ENCODE results near the gene MLXIP.

The MLXIP gene

DNA sequence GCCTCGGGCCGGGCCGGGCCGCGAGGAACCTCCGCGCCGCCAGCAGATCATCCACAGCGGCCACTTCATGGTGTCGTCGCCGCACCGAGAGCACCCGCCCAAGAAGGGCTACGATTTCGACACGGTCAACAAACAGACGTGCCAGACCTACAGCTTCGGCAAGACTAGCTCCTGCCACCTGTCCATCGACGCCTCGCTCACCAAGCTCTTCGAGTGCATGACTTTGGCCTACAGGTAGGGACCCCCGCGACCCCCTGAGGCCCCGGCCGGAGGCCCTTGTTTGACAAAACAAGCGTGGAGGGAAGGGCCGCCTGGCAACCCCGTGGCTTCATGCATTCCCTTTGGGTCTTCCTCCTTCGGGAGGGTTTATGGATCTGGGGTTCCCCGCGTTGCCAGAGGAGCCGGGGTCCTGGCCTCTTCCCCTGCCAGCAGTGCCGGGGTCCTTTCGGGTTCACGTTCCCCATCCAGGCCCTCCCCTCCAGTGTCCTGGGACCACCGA, 526 bp downstream of the MLXIP start (continued):
- TF ChIP-seq SP7 (tag by site-specific recombination; IDR thresholded peaks at IDR 0.05) (0 out of 2 replicates have a peak, but pooled peaks have one; percentile 18), GLIS2 (tag by site-specific recombination; IDR thresholded peaks at IDR 0.05) (0 out of 2 replicates have a peak, but pooled peaks have one; percentile 34), ZXDB (tag by site-specific recombination; IDR thresholded peaks at IDR 0.05) (peak; percentile 42; the same call in 1 of the 2 replicates), OSR2 (tag by site-specific recombination; IDR thresholded peaks at IDR 0.05) (no peak)

GRCh38 chr12:122079532-122080081, 1.1 kb downstream of the MLXIP start:
- TF ChIP-seq SP3 (tag by site-specific recombination; IDR thresholded peaks at IDR 0.05) (peak; percentile 31; the same call in 1 of the 2 replicates), SP2 (tag by site-specific recombination; IDR thresholded peaks at IDR 0.05) (peak; percentile 42; the same call in 1 of the 2 replicates), PRDM10 (tag by site-specific recombination; IDR thresholded peaks at IDR 0.05) (peak; percentile 88), GLIS2 (tag by site-specific recombination; IDR thresholded peaks at IDR 0.05) (0 out of 2 replicates have a peak, but pooled peaks have one; percentile 47), SCRT2 (tag by site-specific recombination; IDR thresholded peaks at IDR 0.05) (peak; percentile 76), ZNF335 (tag by site-specific recombination; conservative IDR thresholded peaks at IDR 0.05) (peak; percentile 85), SCRT1 (tag by site-specific recombination; IDR thresholded peaks at IDR 0.05; ENCODE audit: borderline replicate concordance) (0 out of 2 replicates have a peak, but pooled peaks have one; percentile 8), ZNF621 (tag by site-specific recombination; IDR thresholded peaks at IDR 0.05) (no peak)
- TF ChIP-seq, protein P1, sequence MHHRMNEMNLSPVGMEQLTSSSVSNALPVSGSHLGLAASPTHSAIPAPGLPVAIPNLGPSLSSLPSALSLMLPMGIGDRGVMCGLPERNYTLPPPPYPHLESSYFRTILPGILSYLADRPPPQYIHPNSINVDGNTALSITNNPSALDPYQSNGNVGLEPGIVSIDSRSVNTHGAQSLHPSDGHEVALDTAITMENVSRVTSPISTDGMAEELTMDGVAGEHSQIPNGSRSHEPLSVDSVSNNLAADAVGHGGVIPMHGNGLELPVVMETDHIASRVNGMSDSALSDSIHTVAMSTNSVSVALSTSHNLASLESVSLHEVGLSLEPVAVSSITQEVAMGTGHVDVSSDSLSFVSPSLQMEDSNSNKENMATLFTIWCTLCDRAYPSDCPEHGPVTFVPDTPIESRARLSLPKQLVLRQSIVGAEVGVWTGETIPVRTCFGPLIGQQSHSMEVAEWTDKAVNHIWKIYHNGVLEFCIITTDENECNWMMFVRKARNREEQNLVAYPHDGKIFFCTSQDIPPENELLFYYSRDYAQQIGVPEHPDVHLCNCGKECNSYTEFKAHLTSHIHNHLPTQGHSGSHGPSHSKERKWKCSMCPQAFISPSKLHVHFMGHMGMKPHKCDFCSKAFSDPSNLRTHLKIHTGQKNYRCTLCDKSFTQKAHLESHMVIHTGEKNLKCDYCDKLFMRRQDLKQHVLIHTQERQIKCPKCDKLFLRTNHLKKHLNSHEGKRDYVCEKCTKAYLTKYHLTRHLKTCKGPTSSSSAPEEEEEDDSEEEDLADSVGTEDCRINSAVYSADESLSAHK (tag by site-specific recombination; IDR thresholded peaks at IDR 0.05) = no peak
- TF ChIP-seq, protein P2, sequence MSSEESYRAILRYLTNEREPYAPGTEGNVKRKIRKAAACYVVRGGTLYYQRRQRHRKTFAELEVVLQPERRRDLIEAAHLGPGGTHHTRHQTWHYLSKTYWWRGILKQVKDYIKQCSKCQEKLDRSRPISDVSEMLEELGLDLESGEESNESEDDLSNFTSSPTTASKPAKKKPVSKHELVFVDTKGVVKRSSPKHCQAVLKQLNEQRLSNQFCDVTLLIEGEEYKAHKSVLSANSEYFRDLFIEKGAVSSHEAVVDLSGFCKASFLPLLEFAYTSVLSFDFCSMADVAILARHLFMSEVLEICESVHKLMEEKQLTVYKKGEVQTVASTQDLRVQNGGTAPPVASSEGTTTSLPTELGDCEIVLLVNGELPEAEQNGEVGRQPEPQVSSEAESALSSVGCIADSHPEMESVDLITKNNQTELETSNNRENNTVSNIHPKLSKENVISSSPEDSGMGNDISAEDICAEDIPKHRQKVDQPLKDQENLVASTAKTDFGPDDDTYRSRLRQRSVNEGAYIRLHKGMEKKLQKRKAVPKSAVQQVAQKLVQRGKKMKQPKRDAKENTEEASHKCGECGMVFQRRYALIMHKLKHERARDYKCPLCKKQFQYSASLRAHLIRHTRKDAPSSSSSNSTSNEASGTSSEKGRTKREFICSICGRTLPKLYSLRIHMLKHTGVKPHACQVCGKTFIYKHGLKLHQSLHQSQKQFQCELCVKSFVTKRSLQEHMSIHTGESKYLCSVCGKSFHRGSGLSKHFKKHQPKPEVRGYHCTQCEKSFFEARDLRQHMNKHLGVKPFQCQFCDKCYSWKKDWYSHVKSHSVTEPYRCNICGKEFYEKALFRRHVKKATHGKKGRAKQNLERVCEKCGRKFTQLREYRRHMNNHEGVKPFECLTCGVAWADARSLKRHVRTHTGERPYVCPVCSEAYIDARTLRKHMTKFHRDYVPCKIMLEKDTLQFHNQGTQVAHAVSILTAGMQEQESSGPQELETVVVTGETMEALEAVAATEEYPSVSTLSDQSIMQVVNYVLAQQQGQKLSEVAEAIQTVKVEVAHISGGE (tag by site-specific recombination; conservative IDR thresholded peaks at IDR 0.05; ENCODE audit: low read depth) = no peak
- H3K4me3 ChIP-seq (ENCODE audit: low read depth, low read length) = peak overlapping the region; percentile 74
- H3K4me1 ChIP-seq (ENCODE audit: control insufficient read depth, insufficient read depth, low read length) = peaks cover 16% of the 10 kb centered on the region
- H3K9me3 ChIP-seq (ENCODE audit: control insufficient read depth, insufficient read depth, low read depth, low read length) = no peaks in the 10 kb centered on the region
- peak overlapping the region; percentile 85; the same call in 1 of the 2 replicates for H3K27ac ChIP-seq (ENCODE audit: extremely low read depth, low read depth, low read length)
- POLR2A ChIA-PET = interaction anchor here (1.1 to 2.3 kb wide), 5 partner anchors 9 to 168 kb away, joined by 4 to 32 read pairs (median 12); no protein-coding TSS in a partner anchor
- CTCF ChIA-PET = interaction anchor here (0.6 to 2.5 kb wide), 6 partner anchors 8 to 53 kb away, joined by 3 to 16 read pairs (median 4); no protein-coding TSS in a partner anchor
- H3K36me3 ChIP-seq (ENCODE audit: control insufficient read depth in 2 of 2, insufficient read depth in 1 of 2, low read length in 2 of 2) = peaks cover 0 to 14% of the 10 kb centered on the region in 2 experiments; a peak in 2 of 3 replicates

All from HEK293 (cell line).